GM21528 (cell line): ENCODE data around the gene C3orf22.
"Not testable (repeated sequence)": the region's sequence is repeated elsewhere in the genome, so short reads cannot be mapped to it uniquely, and the experiment has no call there.

Experiments
- ATAC-seq: cut with Tn5 transposase; IDR thresholded peaks from one replicate; pipeline ENCODE4 v1.9.1; 2021; ENCODE audit warnings: mild to moderate bottlenecking, moderate library complexity; ENCODE audit not compliant: unreplicated experiment, low FRiP score

The C3orf22 gene

GRCh38 chr3:126558336-126559071 lies at the start of gene C3orf22:
TSS of gene C3orf22 (minus strand) at chr3:126558932. CDS start at chr3:126553390, 5,542 bp downstream.
- no peak for ATAC-seq

GRCh38 chr3:126607214-126607908 lies 48.6 kb upstream of the C3orf22 start:
- ATAC-seq = no peak

GRCh38 chr3:126606001-126606400 lies 47.3 kb upstream of the C3orf22 start:
- ATAC-seq = no peak

- no peak for ATAC-seq
Measured at GRCh38 chr3:126604691-126605090, 46.0 kb upstream of the C3orf22 start.

- ATAC-seq = no peak
Measured at GRCh38 chr3:126599101-126599500, 40.4 kb upstream of the C3orf22 start.

- not testable (repeated sequence) for ATAC-seq
Measured at GRCh38 chr3:126595479-126595878, 36.7 kb upstream of the C3orf22 start.

- ATAC-seq = not testable (repeated sequence)
Measured at GRCh38 chr3:126591515-126591914, 32.8 kb upstream of the C3orf22 start.

- no peak for ATAC-seq
Measured at GRCh38 chr3:126582311-126582710, 23.6 kb upstream of the C3orf22 start.

- no peak for ATAC-seq
Measured at GRCh38 chr3:126581569-126581968, 22.8 kb upstream of the C3orf22 start.

- ATAC-seq = no peak
Measured at GRCh38 chr3:126580746-126581145, 22.0 kb upstream of the C3orf22 start.

GRCh38 chr3:126578702-126579101 lies 20.0 kb upstream of the C3orf22 start:
- ATAC-seq = no peak

GRCh38 chr3:126577261-126577660 lies 18.5 kb upstream of the C3orf22 start:
- no peak for ATAC-seq

- ATAC-seq = no peak
Measured at GRCh38 chr3:126573492-126574117, 14.9 kb upstream of the C3orf22 start.

GRCh38 chr3:126571078-126571477 lies 12.3 kb upstream of the C3orf22 start:
- ATAC-seq = no peak

GRCh38 chr3:126570103-126570541 lies 11.4 kb upstream of the C3orf22 start:
- no peak for ATAC-seq

GRCh38 chr3:126569390-126569975 lies 10.8 kb upstream of the C3orf22 start:
- ATAC-seq = no peak

GRCh38 chr3:126568776-126569342 lies 10.1 kb upstream of the C3orf22 start:
- no peak for ATAC-seq

- no peak for ATAC-seq
Measured at GRCh38 chr3:126567696-126568438, 9.1 kb upstream of the C3orf22 start.

GRCh38 chr3:126562737-126563276 lies 4.1 kb upstream of the C3orf22 start:
- ATAC-seq = no peak

- ATAC-seq = no peak
Measured at GRCh38 chr3:126557761-126558160, 971 bp downstream of the C3orf22 start.
